ENCODE measurements around the gene LY6G6C. TPM values are rescaled to one million over a fixed set of nuclear protein-coding genes. Genes with fewer than 3 reads are reported as not detected.
A peak's percentile ranks its signal among the peaks of the same experiment; 100 is the strongest.

The LY6G6C gene
- total and polyA plus RNA-seq, 2 donors (not counting 1 experiment from before 2014, with no cell fraction given): 0.13 TPM; not detected in 1

DNA sequence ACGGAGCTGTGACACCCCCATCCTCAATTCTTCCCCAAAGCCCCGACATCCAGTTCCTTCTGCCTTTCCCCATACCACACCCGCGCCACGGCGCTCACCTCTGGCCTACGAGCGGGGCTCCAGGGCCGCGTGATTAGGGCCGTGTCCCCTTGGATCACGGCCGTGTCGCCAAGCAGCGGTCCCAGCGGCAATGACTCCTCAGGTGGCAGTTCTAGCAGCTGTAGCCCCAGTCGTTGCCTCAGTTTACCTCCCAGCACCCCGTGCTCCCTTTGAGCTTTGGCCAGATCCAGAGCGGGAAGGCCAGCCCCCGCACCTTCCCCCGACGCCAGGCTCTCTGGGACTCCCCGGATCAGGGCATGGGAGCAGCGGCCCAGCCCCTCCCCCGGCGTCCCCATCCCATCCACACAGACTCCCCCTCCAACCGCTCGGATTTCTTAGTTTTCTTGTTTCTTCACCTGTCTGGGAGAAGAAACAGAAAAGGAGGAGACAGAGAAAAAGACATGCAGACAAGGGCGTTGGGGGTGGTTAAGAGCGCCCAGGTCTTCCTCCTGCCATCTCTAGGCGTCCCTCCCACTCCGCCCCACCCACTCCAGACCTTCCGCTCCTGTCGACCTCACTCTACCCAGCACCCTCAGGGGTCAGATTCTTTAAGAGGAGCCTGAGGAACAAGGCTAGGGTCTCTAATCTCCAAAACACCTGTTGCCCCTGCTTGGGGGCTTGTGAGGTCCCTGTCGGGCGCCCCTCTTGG, 7.4 kb upstream of the LY6G6C start, which contains the start of gene DDAH2:
Gene DDAH2, minus strand, starts transcription at position 533 of the 748 bp plus-strand sequence. Its CDS starts 138 bp downstream, at position 395.
- H3K4me1 Mint-ChIP-seq: peaks cover 72% of the 10 kb centered on the region
- POLR2A ChIA-PET: interaction anchor here (1.0 to 2.5 kb wide), 11 partner anchors 11 to 169 kb away, joined by 3 to 36 read pairs (median 11); partner anchors contain the start of genes ABHD16A, EHMT2, HSPA1A and HSPA1L
- H4K20me1 ChIP-seq (ENCODE audit: control insufficient read depth, insufficient read depth, low read length, poor library complexity, severe bottlenecking): peaks cover 11% of the 10 kb centered on the region
- H3K27ac Mint-ChIP-seq: peak within 1 kb of the TSS; percentile 97
- peaks cover 32% of the 10 kb centered on the region for H3K79me2 ChIP-seq (ENCODE audit: control insufficient read depth, insufficient read depth, low read length)
- H3K36me3 ChIP-seq (replicated peaks in 1 of 2; ENCODE audit: control extremely low read depth in 1 of 2, control insufficient read depth in 1 of 2, extremely low read depth in 1 of 2, insufficient read depth in 2 of 2, low read length in 1 of 2): peaks cover 1 to 51% of the 10 kb centered on the region in 2 experiments
- ATAC-seq (ENCODE audit: low read depth) (peak; percentile 10), DNase-seq (no peak)
- peak within 1 kb of the TSS; percentile 88 for H3K4me2 ChIP-seq (replicated peaks; ENCODE audit: low read depth, low read length, poor library complexity, severe bottlenecking)
- peak within 1 kb of the TSS; percentile 99 for H3K4me3 Mint-ChIP-seq
- no peaks in the 10 kb centered on the region for H3K27me3 Mint-ChIP-seq
- H3K4me3 ChIP-seq (ENCODE audit: control extremely low read depth in 1 of 5, extremely low read depth in 1 of 5, insufficient read depth in 1 of 5, low read depth in 2 of 5, low read length in 4 of 5): peak within 1 kb of the TSS; percentile 67 to 94 (median 85)
- CTCF ChIA-PET: interaction anchor here (0.6 to 6.3 kb wide), 21 partner anchors 10 to 170 kb away, joined by 3 to 90 read pairs (median 4); partner anchors contain the start of genes ABHD16A, CLIC1, HSPA1A and HSPA1B
- H3K9ac ChIP-seq (ENCODE audit: low read length): peak within 1 kb of the TSS; percentile 90
- intact Hi-C loops (cut with micrococcal nuclease): loop anchor here (1.0 kb wide), 2 partner anchors 26 to 40 kb away; partner anchors contain the start of gene ABHD16A
- TF ChIP-seq EZH2 (IDR thresholded peaks at IDR 0.05; ENCODE audit: borderline replicate concordance, insufficient read depth, low read depth, low read length, poor library complexity, severe bottlenecking) (no peak), CTCF (IDR thresholded peaks at IDR 0.05) (no peak)
- 36% methylated on average over 29 of the region's 36 CpGs for WGBS (ENCODE audit: insufficient coverage)
- peaks cover 43 to 52% of the 10 kb centered on the region in 2 donors for H3K4me1 ChIP-seq (ENCODE audit: control insufficient read depth in 2 of 2, insufficient read depth in 2 of 2, low read length in 2 of 2)
- H3K27me3 ChIP-seq (replicated peaks in 1 of 4; ENCODE audit: control extremely low read depth in 1 of 4, control insufficient read depth in 3 of 4, insufficient read depth in 4 of 4, low read length in 3 of 4): no peaks in the 10 kb centered on the region
- peak within 1 kb of the TSS; percentile 78 to 82 for H3K27ac ChIP-seq (ENCODE audit: low read length in 2 of 2)
- no peaks in the 10 kb centered on the region for H3K9me3 ChIP-seq (ENCODE audit: control extremely low read depth in 1 of 3, control insufficient read depth in 2 of 3, insufficient read depth in 1 of 3, low read length in 2 of 3)
- H3K9me3 Mint-ChIP-seq (ENCODE audit: insufficient read depth): no peaks in the 10 kb centered on the region
- peak within 1 kb of the TSS; percentile 81 for H2AFZ ChIP-seq (ENCODE audit: insufficient read depth, low read depth, low read length, poor library complexity, severe bottlenecking)
